ENCODE data around the gene SEZ6L2.

- no peak for TF ChIP-seq RAD21 (IDR thresholded peaks at IDR 0.05 in 1 of 2, conservative IDR thresholded peaks at IDR 0.05 in 1 of 2; ENCODE audit: low read depth in 2 of 2, low read length in 2 of 2)
- no peak for TF ChIP-seq NANOG (IDR thresholded peaks at IDR 0.05; ENCODE audit: insufficient read depth, low read depth, low read length, poor library complexity, severe bottlenecking)
Observed at GRCh38 chr16:29878172-29878571, 21.2 kb downstream of the SEZ6L2 start.
